MM.1S (cell line): ENCODE results near the gene C1orf74.

Source experiments
- CTCF ChIP-seq: fragments of 300-600 bp; sonication (generic); IDR thresholded peaks from 2 replicates; pipeline ENCODE4 v1.5.1; 2016; ENCODE audit warnings: antibody characterized with exemption, low read length, mixed read lengths
- EZH2phosphoT487 ChIP-seq: fragments of 300-600 bp; sonication (generic); IDR thresholded peaks from 2 replicates; pipeline ENCODE4 v1.6.1; 2018; ENCODE audit warnings: antibody characterized with exemption, low read length

- TF ChIP-seq CTCF (no peak), EZH2phosphoT487 (no peak)
Measured at GRCh38 chr1:209729436-209729835, 54.9 kb downstream of the C1orf74 start.
